Neuronal stem cell (in vitro differentiated cells): ENCODE results near the gene PKMYT1.
A peak's percentile ranks its signal among the peaks of the same experiment; 100 is the strongest.

Source experiments
- DNase-seq: peaks from one replicate; pipeline ENCODE4 v3.0.0-alpha.2; 2013; ENCODE audit warnings: low spot score
- H2AFZ ChIP-seq: one replicate; pipeline ENCODE4 v1.6.1; 2013; ENCODE audit warnings: mild to moderate bottlenecking, low read length, inconsistent platforms
- H2AK5ac ChIP-seq: 2 replicates; pipeline ENCODE4 v1.6.1; 2013; ENCODE audit warnings: low read depth, mild to moderate bottlenecking, inconsistent platforms, low read length, moderate library complexity, mixed read lengths
- H2BK120ac ChIP-seq: 2 replicates; pipeline ENCODE4 v1.6.1; 2013; ENCODE audit warnings: low read depth, mild to moderate bottlenecking, inconsistent platforms, low read length, moderate library complexity, mixed read lengths
- H2BK12ac ChIP-seq: one replicate; pipeline ENCODE4 v1.6.1; 2013; ENCODE audit warnings: low read length, inconsistent platforms
- H2BK15ac ChIP-seq: 2 replicates; pipeline ENCODE4 v1.6.1; 2013; ENCODE audit warnings: mild to moderate bottlenecking, low read length, inconsistent platforms, mixed read lengths
- H2BK5ac ChIP-seq: one replicate; pipeline ENCODE4 v1.6.1; 2013; ENCODE audit warnings: inconsistent platforms, mild to moderate bottlenecking, low read length, moderate library complexity
- H3K14ac ChIP-seq: one replicate; pipeline ENCODE4 v1.6.1; 2013; ENCODE audit warnings: low read length, inconsistent platforms
- H3K18ac ChIP-seq: 2 replicates; pipeline ENCODE4 v1.6.1; 2013; ENCODE audit warnings: low read length, inconsistent platforms
- H3K23ac ChIP-seq: 2 replicates; pipeline ENCODE4 v1.6.1; 2013; ENCODE audit warnings: low read depth, mild to moderate bottlenecking, mixed read lengths, low read length, inconsistent platforms; ENCODE audit not compliant: poor library complexity
- H3K27ac ChIP-seq: replicated peaks from 3 replicates; pipeline ENCODE4 v1.5.1; 2013; ENCODE audit warnings: low read length, inconsistent platforms
- H3K27me3 ChIP-seq, 3 experiments: 2 replicates each; pipeline ENCODE4 v1.6.1; 2013; ENCODE audit warnings: low read length in 3 of 3, mild to moderate bottlenecking in 2 of 3, inconsistent platforms in 1 of 3, low read depth in 1 of 3, mixed read lengths in 1 of 3, moderate library complexity in 1 of 3; ENCODE audit not compliant: control insufficient read depth in 3 of 3, insufficient read depth in 3 of 3
- H3K36me3 ChIP-seq, 2 donors: replicated peaks in 1 of 2; 2 replicates each; pipeline ENCODE4 v1.6.1; 2013; ENCODE audit warnings: low read length in 2 of 2; ENCODE audit not compliant: control insufficient read depth in 2 of 2, insufficient read depth in 2 of 2
- H3K4ac ChIP-seq: 2 replicates; pipeline ENCODE4 v1.6.1; 2013; ENCODE audit warnings: inconsistent platforms, mild to moderate bottlenecking, low read length, moderate library complexity
- H3K4me1 ChIP-seq, 2 donors: 1 replicate in 1 of 2; 2 replicates in 1 of 2; pipeline ENCODE4 v1.6.1; 2013; ENCODE audit warnings: low read length in 2 of 2, low read depth in 1 of 2; ENCODE audit not compliant: control insufficient read depth in 2 of 2, insufficient read depth in 1 of 2
- H3K4me2 ChIP-seq: one replicate; pipeline ENCODE4 v1.6.1; 2013; ENCODE audit warnings: mild to moderate bottlenecking, low read length, inconsistent platforms; ENCODE audit not compliant: insufficient read depth, poor library complexity, severe bottlenecking
- H3K4me3 ChIP-seq, 2 donors: 2 replicates each; pipeline ENCODE4 v1.5.1; 2013; ENCODE audit warnings: low read length in 2 of 2, mild to moderate bottlenecking in 2 of 2, inconsistent platforms in 1 of 2, moderate library complexity in 1 of 2
- H3K79me1 ChIP-seq: one replicate; pipeline ENCODE4 v1.6.1; 2013; ENCODE audit warnings: low read depth, mild to moderate bottlenecking, inconsistent platforms, low read length, moderate library complexity
- H3K9ac ChIP-seq: one replicate; pipeline ENCODE4 v1.6.1; 2013; ENCODE audit warnings: mild to moderate bottlenecking, low read depth, low read length, inconsistent platforms; ENCODE audit not compliant: poor library complexity
- H3K9me3 ChIP-seq, 2 donors: replicated peaks in 1 of 2; 2 replicates each; pipeline versions ENCODE3 to v1.6.1; 2013; ENCODE audit warnings: low read length in 2 of 2, mild to moderate bottlenecking in 2 of 2, inconsistent platforms in 1 of 2, low read depth in 1 of 2, mixed read lengths in 1 of 2, moderate library complexity in 1 of 2; ENCODE audit not compliant: control insufficient read depth in 2 of 2, insufficient read depth in 1 of 2
- H4K8ac ChIP-seq: one replicate; pipeline ENCODE4 v1.6.1; 2013; ENCODE audit warnings: low read depth, mild to moderate bottlenecking, inconsistent platforms, low read length, moderate library complexity
- H4K91ac ChIP-seq: one replicate; pipeline ENCODE4 v1.6.1; 2013; ENCODE audit warnings: low read length, low read depth, mild to moderate bottlenecking, inconsistent platforms; ENCODE audit not compliant: poor library complexity
- WGBS, 2 donors: extraction: QIAGEN DNeasy Blood & Tissue Kit; methylation state at CpG; one replicate each; pipeline ENCODE4 v1.1.7; 2013; ENCODE audit warnings: missing lambda C conversion rate in 2 of 2, mixed read lengths in 1 of 2; ENCODE audit not compliant: insufficient read length in 2 of 2, insufficient replicate concordance in 1 of 2; ENCODE audit errors: extremely low coverage in 2 of 2; 5-methylcytosine and 5-hydroxymethylcytosine counted together

PKMYT1 gene

DNA sequence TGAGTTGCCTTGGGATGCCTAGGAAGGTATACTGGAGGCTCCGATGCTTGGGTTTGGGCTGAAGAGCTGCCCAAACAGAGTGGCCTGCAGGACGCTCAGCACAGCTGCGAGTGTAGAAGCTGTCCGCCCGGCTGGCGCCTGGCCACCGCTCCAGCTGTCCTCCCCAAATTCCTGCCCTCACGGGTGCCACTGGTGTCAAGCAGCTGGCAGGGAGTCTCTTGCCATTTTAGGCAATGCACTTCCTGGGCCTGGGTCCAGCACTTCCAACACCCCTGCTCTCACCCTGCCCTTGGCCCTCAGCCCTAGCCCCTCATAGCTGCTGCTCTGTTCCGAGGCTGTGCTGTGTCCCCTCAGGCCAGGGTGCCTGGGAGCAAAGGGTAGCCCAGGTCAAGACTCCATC, 5.2 kb upstream of the PKMYT1 start:
- Histone ChIP-seq H2BK12ac (peak overlapping the region; percentile 96), H4K8ac (no peak overlapping the region), H3K9me3 (no peaks in the 10 kb centered on the region), H3K23ac (peak overlapping the region; percentile 81), H3K79me1 (no peaks in the 10 kb centered on the region), H2AFZ (no peak overlapping the region), H4K91ac (no peak overlapping the region), H3K4me2 (no peak overlapping the region), H3K27me3 (peaks cover 0 to 62% (median 0%) of the 10 kb centered on the region in 3 experiments), H2AK5ac (peak overlapping the region; percentile 89), H3K4me1 (peaks cover 8 to 17% of the 10 kb centered on the region in 2 donors), H2BK15ac (peak overlapping the region; percentile 54), H3K14ac (no peak overlapping the region), H2BK5ac (peak overlapping the region; percentile 19), H3K36me3 (no peaks in the 10 kb centered on the region), H2BK120ac (no peak overlapping the region), H3K27ac (no peak overlapping the region), H3K9ac (peak overlapping the region; percentile 32), H3K18ac (no peak overlapping the region), H3K4ac (no peak overlapping the region), H3K4me3 (no peak overlapping the region)
- no peak for DNase-seq
- WGBS, 2 donors: no CpG with 5 or more reads among the region's 9 CpGs

DNA sequence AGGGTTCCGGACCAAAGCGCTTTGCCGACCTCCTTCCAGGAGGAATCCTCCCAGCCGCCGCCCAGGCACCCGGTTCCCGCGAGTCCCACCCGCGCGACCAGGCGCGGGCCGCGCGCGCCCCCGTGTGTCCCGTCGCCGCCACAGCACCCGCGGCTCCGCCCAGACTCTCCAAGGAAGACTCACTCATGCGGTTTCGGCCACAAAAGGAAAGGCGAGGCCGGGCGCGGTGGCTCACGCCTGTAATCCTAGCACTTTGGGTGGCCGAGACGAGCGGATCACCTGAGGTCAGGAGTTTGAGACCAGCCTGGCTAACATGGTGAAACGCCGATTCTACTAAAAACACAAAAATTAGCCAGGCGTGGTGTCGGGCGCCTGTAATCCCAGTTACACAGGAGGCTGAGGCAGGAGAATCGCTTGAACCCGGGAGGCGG, 3.5 kb upstream of the PKMYT1 start:
- H3K79me1 ChIP-seq: peaks cover 6% of the 10 kb centered on the region
- no peaks in the 10 kb centered on the region for H3K9me3 ChIP-seq
- peak overlapping the region; percentile 44 for H3K9ac ChIP-seq
- H3K27me3 ChIP-seq: peaks cover 0 to 44% (median 0%) of the 10 kb centered on the region in 3 experiments
- no peak overlapping the region for H2BK5ac ChIP-seq
- no peak overlapping the region for H2BK12ac ChIP-seq
- peak overlapping the region; percentile 81 for H2AFZ ChIP-seq
- no peak overlapping the region for H2BK15ac ChIP-seq
- H3K4me1 ChIP-seq: peaks cover 14 to 22% of the 10 kb centered on the region in 2 donors
- peaks cover 0 to 4% of the 10 kb centered on the region in 2 donors for H3K36me3 ChIP-seq
- no peak overlapping the region for H3K4me3 ChIP-seq
- H3K27ac ChIP-seq: no peak overlapping the region
- no peak overlapping the region for H4K8ac ChIP-seq
- no CpG with 5 or more reads among the region's 42 CpGs for WGBS, 2 donors
- no peak overlapping the region for H4K91ac ChIP-seq
- no peak overlapping the region for H3K14ac ChIP-seq
- H3K23ac ChIP-seq: no peak overlapping the region
- peak; percentile 79 for DNase-seq
- H2AK5ac ChIP-seq: no peak overlapping the region
- H2BK120ac ChIP-seq: no peak overlapping the region
- no peak overlapping the region for H3K4ac ChIP-seq
- H3K4me2 ChIP-seq: peak overlapping the region; percentile 25
- no peak overlapping the region for H3K18ac ChIP-seq

DNA sequence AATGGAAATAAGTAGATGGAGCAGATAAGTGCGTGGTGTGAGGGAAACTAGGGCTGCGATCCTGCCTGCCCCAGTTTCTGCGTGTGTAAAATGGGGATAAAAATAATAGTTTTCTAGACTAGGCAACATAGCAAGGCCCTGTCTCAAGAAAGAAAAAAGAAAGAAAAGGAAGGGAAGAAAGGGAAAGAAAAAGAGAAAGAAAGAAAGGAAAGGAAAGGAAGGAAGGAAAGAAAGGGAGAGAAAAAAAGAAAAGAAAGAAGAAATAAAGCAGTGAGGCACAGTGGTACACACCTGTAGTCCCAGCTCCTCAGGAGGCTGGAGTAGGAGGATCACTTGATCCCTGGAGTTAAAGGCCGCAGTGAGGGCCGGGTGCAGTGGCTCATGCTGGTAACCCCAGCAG, 2.2 kb upstream of the PKMYT1 start:
- Histone ChIP-seq H3K27ac (no peak overlapping the region), H3K27me3 (peaks cover 0 to 31% (median 0%) of the 10 kb centered on the region in 3 experiments), H2BK12ac (no peak overlapping the region), H3K4ac (no peak overlapping the region), H4K91ac (no peak overlapping the region), H3K14ac (no peak overlapping the region), H3K4me2 (no peak overlapping the region), H3K4me1 (peaks cover 14 to 20% of the 10 kb centered on the region in 2 donors), H3K23ac (no peak overlapping the region), H3K4me3 (no peak overlapping the region), H2AK5ac (no peak overlapping the region), H2BK5ac (no peak overlapping the region), H3K79me1 (peaks cover 9% of the 10 kb centered on the region), H2AFZ (no peak overlapping the region), H3K18ac (no peak overlapping the region), H3K9me3 (no peaks in the 10 kb centered on the region), H2BK120ac (no peak overlapping the region), H3K36me3 (peaks cover 0 to 14% of the 10 kb centered on the region in 2 donors), H2BK15ac (no peak overlapping the region), H3K9ac (no peak overlapping the region), H4K8ac (no peak overlapping the region)
- no peak for DNase-seq
- WGBS, 2 donors: 100% methylated on average over 1 of the region's 5 CpGs; no CpG with 5 or more reads in 1 of the 2 donors

DNA sequence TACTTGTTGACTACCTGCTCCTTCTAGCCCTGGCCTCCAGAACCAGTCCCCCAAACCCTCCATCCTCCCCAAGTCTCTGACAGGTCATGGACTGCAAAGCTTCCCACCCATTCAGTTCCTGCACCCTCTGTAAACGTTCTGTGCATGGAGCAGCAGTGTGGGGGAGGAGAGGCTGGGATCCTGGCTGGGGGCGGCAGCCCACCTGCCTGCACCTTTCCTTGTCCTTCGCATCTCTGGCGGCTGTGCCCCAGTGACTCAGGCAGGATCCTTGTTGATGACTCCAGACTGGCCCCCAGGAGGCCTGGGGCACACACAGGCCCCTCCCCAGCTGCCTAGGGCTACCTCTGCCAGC, 1.6 kb upstream of the PKMYT1 start:
- no CpG with 5 or more reads among the region's 4 CpGs for WGBS, 2 donors

More for the DNA sequence above, 1.6 kb upstream of the PKMYT1 start:
- no peak for DNase-seq
- Histone ChIP-seq H3K4ac (no peak overlapping the region), H4K91ac (no peak overlapping the region), H2BK5ac (peak overlapping the region; percentile 71), H2BK12ac (peak overlapping the region; percentile 47), H3K27ac (peak overlapping the region; percentile 81), H3K9ac (no peak overlapping the region), H2BK120ac (peak overlapping the region; percentile 44), H3K4me1 (peaks cover 14 to 20% of the 10 kb centered on the region in 2 donors), H4K8ac (no peak overlapping the region), H3K18ac (peak overlapping the region; percentile 94), H2AFZ (peak overlapping the region; percentile 78), H3K27me3 (peaks cover 0 to 26% (median 0%) of the 10 kb centered on the region in 3 experiments), H3K23ac (peak overlapping the region; percentile 37), H3K36me3 (peaks cover 0 to 19% of the 10 kb centered on the region in 2 donors), H3K14ac (no peak overlapping the region), H3K9me3 (no peaks in the 10 kb centered on the region), H3K4me2 (peak overlapping the region; percentile 49), H2BK15ac (peak overlapping the region; percentile 35), H3K4me3 (peak overlapping the region in 1 of 2 donors; percentile 87), H2AK5ac (peak overlapping the region; percentile 83), H3K79me1 (peaks cover 9% of the 10 kb centered on the region)
